Vagina (tissue), 2 donors: ENCODE data around the gene CDK3.

Experiments
- CTCF ChIP-seq, 3 experiments: fragments of 450-650 bp in 2 of 3; fragments of 200-600 bp in 1 of 3; sonication (generic) in 1 of 3; IDR thresholded peaks; one replicate each; pipeline ENCODE4 v1.5.1; 2017 to 2019; ENCODE audit warnings: antibody characterized with exemption in 3 of 3, mild to moderate bottlenecking in 2 of 3, moderate library complexity in 2 of 3
- POLR2A ChIP-seq, 2 donors: fragments of 450-650 bp; IDR thresholded peaks; one replicate each; pipeline ENCODE4 v1.6.1; 2017; ENCODE audit warnings: antibody characterized with exemption in 2 of 2, mild to moderate bottlenecking in 2 of 2, moderate library complexity in 2 of 2

GRCh38 chr17:76053246-76054111 lies 52.8 kb downstream of the CDK3 start:
- TF ChIP-seq CTCF (IDR thresholded peaks at IDR 0.05) (no peak), POLR2A (IDR thresholded peaks at IDR 0.05) (no peak)
